ENCODE measurements around the gene HAPLN1. TPM values are rescaled to one million over a fixed set of nuclear protein-coding genes. Genes with fewer than 3 reads are reported as not detected.

Gene HAPLN1
- total and polyA plus RNA-seq, 2 experiments from 2014 or later: 1.5 to 4.0 TPM

DNA sequence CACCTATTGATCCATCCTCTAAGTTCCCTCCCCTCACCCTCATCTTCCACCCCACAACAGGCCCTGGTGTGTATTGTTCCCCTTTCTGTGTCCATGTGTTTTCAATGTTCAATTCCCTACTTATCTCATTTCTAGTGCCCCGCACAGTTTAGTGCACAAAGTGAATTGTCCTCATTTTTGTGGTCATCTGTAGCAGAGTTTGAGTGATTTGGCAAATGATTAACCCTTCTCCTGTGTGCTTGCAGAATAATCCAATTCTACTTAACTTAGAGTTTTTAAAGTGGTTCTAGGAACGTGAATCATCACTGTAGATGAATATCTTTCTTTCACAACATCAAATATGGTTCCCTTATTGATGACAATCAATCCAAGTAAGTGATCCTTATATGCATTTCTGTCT, 6.3 kb upstream of the HAPLN1 start (continued):
- TF ChIP-seq EZH2phosphoT487 (IDR thresholded peaks at IDR 0.05; ENCODE audit: unreplicated experiment) (no peak), ZNF331 (CRISPR knock-in tag; IDR thresholded peaks at IDR 0.05; ENCODE audit: low read depth) (no peak), CREB1 (CRISPR knock-in tag; IDR thresholded peaks at IDR 0.05; ENCODE audit: low read depth) (no peak), JUNB (IDR thresholded peaks at IDR 0.05; ENCODE audit: unreplicated experiment) (no peak)
- TF ChIP-seq, protein P1, sequence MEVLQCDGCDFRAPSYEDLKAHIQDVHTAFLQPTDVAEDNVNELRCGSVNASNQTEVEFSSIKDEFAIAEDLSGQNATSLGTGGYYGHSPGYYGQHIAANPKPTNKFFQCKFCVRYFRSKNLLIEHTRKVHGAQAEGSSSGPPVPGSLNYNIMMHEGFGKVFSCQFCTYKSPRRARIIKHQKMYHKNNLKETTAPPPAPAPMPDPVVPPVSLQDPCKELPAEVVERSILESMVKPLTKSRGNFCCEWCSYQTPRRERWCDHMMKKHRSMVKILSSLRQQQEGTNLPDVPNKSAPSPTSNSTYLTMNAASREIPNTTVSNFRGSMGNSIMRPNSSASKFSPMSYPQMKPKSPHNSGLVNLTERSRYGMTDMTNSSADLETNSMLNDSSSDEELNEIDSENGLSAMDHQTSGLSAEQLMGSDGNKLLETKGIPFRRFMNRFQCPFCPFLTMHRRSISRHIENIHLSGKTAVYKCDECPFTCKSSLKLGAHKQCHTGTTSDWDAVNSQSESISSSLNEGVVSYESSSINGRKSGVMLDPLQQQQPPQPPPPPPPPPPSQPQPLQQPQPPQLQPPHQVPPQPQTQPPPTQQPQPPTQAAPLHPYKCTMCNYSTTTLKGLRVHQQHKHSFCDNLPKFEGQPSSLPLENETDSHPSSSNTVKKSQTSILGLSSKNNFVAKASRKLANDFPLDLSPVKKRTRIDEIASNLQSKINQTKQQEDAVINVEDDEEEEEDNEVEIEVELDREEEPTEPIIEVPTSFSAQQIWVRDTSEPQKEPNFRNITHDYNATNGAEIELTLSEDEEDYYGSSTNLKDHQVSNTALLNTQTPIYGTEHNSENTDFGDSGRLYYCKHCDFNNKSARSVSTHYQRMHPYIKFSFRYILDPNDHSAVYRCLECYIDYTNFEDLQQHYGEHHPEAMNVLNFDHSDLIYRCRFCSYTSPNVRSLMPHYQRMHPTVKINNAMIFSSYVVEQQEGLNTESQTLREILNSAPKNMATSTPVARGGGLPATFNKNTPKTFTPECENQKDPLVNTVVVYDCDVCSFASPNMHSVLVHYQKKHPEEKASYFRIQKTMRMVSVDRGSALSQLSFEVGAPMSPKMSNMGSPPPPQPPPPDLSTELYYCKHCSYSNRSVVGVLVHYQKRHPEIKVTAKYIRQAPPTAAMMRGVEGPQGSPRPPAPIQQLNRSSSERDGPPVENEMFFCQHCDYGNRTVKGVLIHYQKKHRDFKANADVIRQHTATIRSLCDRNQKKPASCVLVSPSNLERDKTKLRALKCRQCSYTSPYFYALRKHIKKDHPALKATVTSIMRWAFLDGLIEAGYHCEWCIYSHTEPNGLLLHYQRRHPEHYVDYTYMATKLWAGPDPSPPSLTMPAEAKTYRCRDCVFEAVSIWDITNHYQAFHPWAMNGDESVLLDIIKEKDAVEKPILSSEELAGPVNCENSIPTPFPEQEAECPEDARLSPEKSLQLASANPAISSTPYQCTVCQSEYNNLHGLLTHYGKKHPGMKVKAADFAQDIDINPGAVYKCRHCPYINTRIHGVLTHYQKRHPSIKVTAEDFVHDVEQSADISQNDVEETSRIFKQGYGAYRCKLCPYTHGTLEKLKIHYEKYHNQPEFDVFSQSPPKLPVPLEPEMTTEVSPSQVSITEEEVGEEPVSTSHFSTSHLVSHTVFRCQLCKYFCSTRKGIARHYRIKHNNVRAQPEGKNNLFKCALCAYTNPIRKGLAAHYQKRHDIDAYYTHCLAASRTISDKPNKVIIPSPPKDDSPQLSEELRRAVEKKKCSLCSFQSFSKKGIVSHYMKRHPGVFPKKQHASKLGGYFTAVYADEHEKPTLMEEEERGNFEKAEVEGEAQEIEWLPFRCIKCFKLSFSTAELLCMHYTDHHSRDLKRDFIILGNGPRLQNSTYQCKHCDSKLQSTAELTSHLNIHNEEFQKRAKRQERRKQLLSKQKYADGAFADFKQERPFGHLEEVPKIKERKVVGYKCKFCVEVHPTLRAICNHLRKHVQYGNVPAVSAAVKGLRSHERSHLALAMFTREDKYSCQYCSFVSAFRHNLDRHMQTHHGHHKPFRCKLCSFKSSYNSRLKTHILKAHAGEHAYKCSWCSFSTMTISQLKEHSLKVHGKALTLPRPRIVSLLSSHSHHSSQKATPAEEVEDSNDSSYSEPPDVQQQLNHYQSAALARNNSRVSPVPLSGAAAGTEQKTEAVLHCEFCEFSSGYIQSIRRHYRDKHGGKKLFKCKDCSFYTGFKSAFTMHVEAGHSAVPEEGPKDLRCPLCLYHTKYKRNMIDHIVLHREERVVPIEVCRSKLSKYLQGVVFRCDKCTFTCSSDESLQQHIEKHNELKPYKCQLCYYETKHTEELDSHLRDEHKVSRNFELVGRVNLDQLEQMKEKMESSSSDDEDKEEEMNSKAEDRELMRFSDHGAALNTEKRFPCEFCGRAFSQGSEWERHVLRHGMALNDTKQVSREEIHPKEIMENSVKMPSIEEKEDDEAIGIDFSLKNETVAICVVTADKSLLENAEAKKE (CRISPR knock-in tag; IDR thresholded peaks at IDR 0.05): no peak

- no peaks in the 10 kb centered on the region; the same call in 1 of the 2 replicates for H3K9me2 ChIP-seq (ENCODE audit: insufficient read depth)
- peaks cover 25% of the 10 kb centered on the region for H3K4me1 Mint-ChIP-seq
- no peaks in the 10 kb centered on the region for H3K27me3 ChIP-seq (ENCODE audit: insufficient read depth)
- no peaks in the 10 kb centered on the region for H3F3A ChIP-seq (replicated peaks; ENCODE audit: low read depth)
- H3K27ac ChIP-seq (ENCODE audit: low read depth): no peak overlapping the region
- peaks cover 27% of the 10 kb centered on the region for H3K4me1 ChIP-seq (ENCODE audit: insufficient read depth)
- H3K9me3 Mint-ChIP-seq: peaks cover 3% of the 10 kb centered on the region; the same call in 1 of the 3 replicates
- ATAC-seq (no peak), DNase-seq (ENCODE audit: low spot score) (peak; percentile 24)
- no peak overlapping the region for H3K4me2 ChIP-seq
- H3K4me3 Mint-ChIP-seq: no peak overlapping the region
- peaks cover 3% of the 10 kb centered on the region; the same call in 2 of the 3 replicates for H3K36me3 Mint-ChIP-seq (ENCODE audit: low read depth)
- H3K36me3 ChIP-seq (ENCODE audit: insufficient read depth): no peaks in the 10 kb centered on the region
- no peak overlapping the region for H3K4me3 ChIP-seq
- H3K79me2 ChIP-seq (replicated peaks; ENCODE audit: insufficient read depth): no peaks in the 10 kb centered on the region
- peaks cover 11% of the 10 kb centered on the region for H3K27me3 Mint-ChIP-seq (ENCODE audit: insufficient read depth, low read depth, poor library complexity)
- no peaks in the 10 kb centered on the region for H4K20me1 ChIP-seq (replicated peaks; ENCODE audit: insufficient read depth)
- H2AFZ ChIP-seq: no peak overlapping the region
- H3K27ac Mint-ChIP-seq: no peak overlapping the region
- no peak for TF ChIP-seq NANOG (IDR thresholded peaks at IDR 0.05; ENCODE audit: borderline replicate concordance)
- TF ChIP-seq EZH2 (IDR thresholded peaks at IDR 0.05; ENCODE audit: low read depth, unreplicated experiment): no peak
- TF ChIP-seq REST (IDR thresholded peaks at IDR 0.05; ENCODE audit: unreplicated experiment): no peak
- TF ChIP-seq ZNF114 (CRISPR knock-in tag; IDR thresholded peaks at IDR 0.05): no peak
- no peak for TF ChIP-seq ETS1 (IDR thresholded peaks at IDR 0.05)
Measured at GRCh38 chr5:83724935-83725334, 4.3 kb upstream of the HAPLN1 start.
